ENCODE data around the gene CPLX1.

- TF ChIP-seq CTCF (conservative IDR thresholded peaks at IDR 0.05 in 1 of 2, IDR thresholded peaks at IDR 0.05 in 1 of 2; ENCODE audit: low read depth in 1 of 2, low read length in 2 of 2) (no peak), EZH2 (IDR thresholded peaks at IDR 0.05; ENCODE audit: low read length, missing control alignments) (no peak)
These were observed 40.3 kb upstream of the CPLX1 start for GRCh38 chr4:866068-866760.
